GM21367 (cell line): Measurements from ENCODE around the gene GSK3A.

Experiments
- ATAC-seq: cut with Tn5 transposase; IDR thresholded peaks from one replicate; pipeline ENCODE4 v1.9.1; 2021; ENCODE audit not compliant: unreplicated experiment

Gene GSK3A

GRCh38 chr19:42242512-42243409, at the start of gene GSK3A:
TSS of gene GSK3A (minus strand) at chr19:42242602. CDS start at chr19:42242465, 137 bp downstream.
- ATAC-seq = peak; percentile 48

- no peak for ATAC-seq
Measured at GRCh38 chr19:42291435-42291810, 49.0 kb upstream of the GSK3A start.

- ATAC-seq = no peak
Measured at GRCh38 chr19:42290523-42291434, 48.4 kb upstream of the GSK3A start.

GRCh38 chr19:42290136-42290522, 47.7 kb upstream of the GSK3A start:
- ATAC-seq = no peak

GRCh38 chr19:42289556-42290041, 47.2 kb upstream of the GSK3A start:
- no peak for ATAC-seq

DNA sequence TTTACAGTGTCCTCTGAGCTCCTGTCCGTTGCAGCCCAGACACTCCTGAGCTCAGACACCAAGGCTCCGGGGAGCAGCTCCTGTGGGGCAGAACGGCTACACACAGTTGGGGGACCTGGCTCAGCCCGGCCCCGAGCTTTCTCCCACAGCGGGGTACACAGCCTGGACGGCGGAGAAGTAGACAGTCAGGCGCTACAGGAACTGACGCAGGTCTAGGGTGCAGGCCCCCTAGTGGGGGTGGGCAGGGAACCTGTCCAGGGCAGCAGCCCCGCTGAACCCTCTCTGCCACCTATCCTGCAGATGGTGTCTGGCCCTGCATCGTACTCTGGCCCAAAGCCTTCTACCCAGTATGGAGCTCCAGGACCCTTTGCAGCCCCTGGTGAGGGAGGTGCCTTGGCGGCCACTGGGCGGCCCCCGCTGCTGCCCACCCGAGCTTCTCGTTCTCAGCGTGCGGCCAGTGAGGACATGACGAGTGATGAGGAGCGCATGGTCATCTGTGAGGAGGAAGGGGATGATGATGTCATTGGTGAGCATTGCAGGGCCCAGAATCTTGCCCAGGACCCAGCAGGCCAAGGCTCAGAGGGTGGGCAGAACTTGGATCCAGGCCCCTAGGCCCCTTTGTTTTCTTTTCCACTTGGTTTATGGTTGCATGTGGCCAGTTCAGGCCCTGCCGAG, 46.6 kb upstream of the GSK3A start:
- ATAC-seq = no peak

DNA sequence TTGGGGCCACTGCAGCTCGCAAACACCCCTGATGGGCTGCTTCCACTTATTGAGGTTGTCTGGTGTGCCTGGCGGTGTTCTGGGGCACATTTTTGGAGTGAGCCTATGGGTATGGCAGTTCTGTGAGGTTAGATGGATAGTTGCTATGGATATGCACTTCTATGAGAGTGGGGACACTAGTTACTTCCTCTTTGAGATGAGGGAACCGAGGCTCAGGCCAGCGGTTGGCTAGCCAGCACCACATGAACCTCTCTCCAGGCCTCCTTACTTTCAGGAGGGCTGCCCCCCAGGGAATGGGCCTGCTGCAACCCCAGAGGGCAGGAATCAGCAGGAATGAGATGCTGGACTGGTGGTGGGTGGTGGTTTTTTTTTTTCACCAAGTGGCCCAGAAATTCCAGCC, 46.0 kb upstream of the GSK3A start:
- ATAC-seq = no peak

GRCh38 chr19:42287827-42288107, 45.4 kb upstream of the GSK3A start:
- no peak for ATAC-seq

- ATAC-seq = no peak
Measured at GRCh38 chr19:42287017-42287826, 44.8 kb upstream of the GSK3A start.

GRCh38 chr19:42286349-42287016, 44.1 kb upstream of the GSK3A start:
- no peak for ATAC-seq

DNA sequence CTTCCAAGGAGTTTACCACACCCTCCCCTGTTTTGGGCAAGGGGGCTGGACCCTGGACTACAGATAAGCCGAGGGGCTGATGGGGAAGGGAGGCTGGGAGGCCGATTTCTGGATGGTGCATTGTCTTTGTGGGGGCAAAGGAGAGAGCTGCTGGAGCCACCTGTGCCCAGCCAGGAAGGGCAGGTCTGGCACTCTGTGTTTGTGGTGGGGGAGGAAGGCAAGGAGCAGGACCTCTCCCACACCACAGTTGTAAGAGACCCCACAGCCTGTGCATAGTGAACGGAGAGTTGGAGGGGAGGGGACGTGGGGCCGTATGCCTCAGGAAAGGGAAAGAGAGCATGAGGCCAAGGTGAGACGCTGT, 43.6 kb upstream of the GSK3A start:
- no peak for ATAC-seq

DNA sequence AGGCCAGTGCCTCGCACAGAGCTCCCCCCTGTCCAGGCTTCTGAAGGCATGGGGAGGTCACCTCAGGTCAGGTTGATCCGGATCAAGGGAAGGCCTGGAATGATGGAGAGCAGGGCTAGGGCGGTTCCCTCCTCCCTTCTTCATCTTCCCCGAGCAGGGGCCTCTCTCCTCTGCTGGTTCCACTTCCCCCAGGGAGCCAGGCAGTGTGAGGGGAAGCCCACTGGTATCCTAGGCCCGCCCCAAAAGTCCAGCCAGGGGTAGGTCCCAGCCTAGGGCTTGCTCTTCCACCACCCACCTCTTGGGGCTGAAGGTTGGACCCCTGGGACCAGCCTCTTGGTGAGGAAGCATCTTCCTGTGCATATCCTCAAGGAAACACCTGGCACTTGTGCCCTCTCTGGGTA, 43.1 kb upstream of the GSK3A start:
- ATAC-seq = no peak

DNA sequence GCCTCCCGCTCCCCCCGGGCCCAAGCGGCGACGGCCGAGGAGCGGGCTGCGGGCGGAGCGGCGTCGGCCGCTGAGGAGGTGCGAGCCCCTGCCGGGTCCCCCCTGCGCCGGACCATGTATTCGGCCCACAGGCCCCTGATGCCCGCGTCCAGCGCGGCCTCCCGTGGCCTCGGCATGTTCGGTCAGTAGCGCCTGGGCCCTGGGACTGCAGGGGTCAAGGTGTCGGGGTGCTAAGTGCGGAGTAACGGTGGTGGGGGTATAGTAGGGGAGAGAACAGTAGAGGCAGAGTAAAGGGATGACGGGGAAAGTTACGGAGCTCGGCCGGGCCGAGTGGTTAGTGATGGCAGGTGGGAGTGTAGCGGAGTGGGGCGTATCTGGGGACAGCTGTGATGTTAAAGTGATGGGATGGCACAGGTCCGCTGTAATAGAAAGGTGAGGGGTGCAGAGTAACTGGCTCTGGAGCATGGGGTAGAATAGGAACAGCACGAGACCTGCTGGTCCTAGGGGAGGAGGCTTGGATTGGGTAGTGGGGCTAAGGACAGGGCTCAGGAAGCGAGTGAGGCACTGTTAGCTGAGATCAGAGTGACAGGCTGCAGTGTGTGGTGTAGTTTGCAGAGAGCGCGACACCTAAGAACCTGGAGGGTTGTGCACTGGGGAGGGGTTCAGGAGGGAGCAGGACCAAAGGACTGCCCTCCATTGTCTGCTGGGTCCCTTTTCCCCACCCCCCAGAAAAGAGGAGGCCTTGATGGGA, 42.4 kb upstream of the GSK3A start:
- no peak for ATAC-seq

- peak; percentile 20 for ATAC-seq
Measured at GRCh38 chr19:42284066-42284501, 41.7 kb upstream of the GSK3A start.

GRCh38 chr19:42283188-42284065, 41.0 kb upstream of the GSK3A start:
- ATAC-seq = peak; percentile 29

- no peak for ATAC-seq
Measured at GRCh38 chr19:42282819-42283187, 40.4 kb upstream of the GSK3A start.

DNA sequence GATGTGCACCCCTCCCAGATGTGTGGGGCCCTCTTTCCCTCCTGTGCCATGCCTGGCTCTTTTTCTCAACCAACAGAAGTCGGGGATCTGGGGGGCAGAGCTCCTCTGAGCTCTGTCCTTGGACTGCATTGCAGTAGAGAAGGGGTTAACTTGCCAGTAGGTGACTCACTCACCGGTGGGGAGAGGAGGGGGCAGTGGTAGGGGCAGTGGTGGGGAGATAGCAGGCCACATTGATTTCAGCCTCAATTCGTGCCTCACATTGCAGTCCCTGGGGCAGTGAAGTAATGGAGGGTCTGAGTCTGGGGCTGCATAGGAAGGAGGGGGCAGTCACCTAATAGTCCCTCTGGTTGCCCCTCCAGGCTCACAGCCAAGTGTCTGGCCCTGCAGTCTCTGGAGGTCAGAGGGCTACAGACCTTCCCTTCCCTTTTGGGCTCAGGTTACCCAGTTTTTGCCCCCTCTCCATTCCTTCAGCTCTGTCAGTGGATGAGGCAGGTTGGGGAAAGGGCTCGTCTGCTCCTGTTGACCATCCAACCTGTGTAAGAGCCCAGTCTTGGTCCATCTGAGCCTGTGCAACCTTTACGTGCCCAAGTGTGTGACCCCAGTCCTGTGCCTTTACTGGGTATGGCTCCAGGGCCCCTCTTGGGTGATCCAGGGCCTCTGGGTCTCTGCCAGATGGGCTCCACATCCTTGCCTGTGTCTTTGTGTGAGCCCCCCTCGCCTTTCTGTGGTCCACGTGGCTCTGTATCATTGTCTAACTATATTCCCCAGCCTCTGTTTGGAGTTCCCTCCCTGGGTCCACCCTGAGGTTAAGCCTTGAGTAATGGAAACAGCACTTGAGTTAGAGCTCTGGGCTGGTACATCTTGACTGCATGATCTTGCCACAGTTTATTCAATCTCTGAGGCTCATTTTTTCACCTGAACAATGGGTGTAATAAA, 39.7 kb upstream of the GSK3A start:
- ATAC-seq = no peak
